Hepatocyte (in vitro differentiated cells): Measurements from ENCODE around the gene PHACTR1.

Experiments
- CTCF ChIP-seq: fragments of 200-600 bp; sonication (generic); IDR thresholded peaks from 2 replicates; pipeline ENCODE4 v1.5.1; 2016; ENCODE audit warnings: antibody characterized with exemption, mild to moderate bottlenecking; ENCODE audit not compliant: poor library complexity
- EZH2 ChIP-seq: fragments of 200-600 bp; sonication (generic); IDR thresholded peaks from 2 replicates; pipeline ENCODE4 v1.6.1; 2016; ENCODE audit warnings: antibody characterized with exemption, mild to moderate bottlenecking, borderline replicate concordance
- EZH2phosphoT487 ChIP-seq: fragments of 200-600 bp; sonication (generic); IDR thresholded peaks from one replicate; pipeline ENCODE4 v1.6.1; 2018; ENCODE audit warnings: antibody characterized with exemption, mild to moderate bottlenecking, low read depth, moderate library complexity; ENCODE audit not compliant: unreplicated experiment, severe bottlenecking

- TF ChIP-seq CTCF: no peak
- no peak for TF ChIP-seq EZH2
- TF ChIP-seq EZH2phosphoT487: no peak
Observed at GRCh38 chr6:13268913-13269518, 552.4 kb downstream of the PHACTR1 start.
